GM21723 (cell line): Measurements from ENCODE around the gene ZNF70.

ENCODE experiments used
- ATAC-seq: cut with Tn5 transposase; IDR thresholded peaks from one replicate; pipeline ENCODE4 v1.9.1; 2021; ENCODE audit warnings: mild to moderate bottlenecking, moderate library complexity; ENCODE audit not compliant: unreplicated experiment

Gene ZNF70

GRCh38 chr22:23720855-23721254 lies 30.1 kb downstream of the ZNF70 start:
- ATAC-seq = no peak

DNA sequence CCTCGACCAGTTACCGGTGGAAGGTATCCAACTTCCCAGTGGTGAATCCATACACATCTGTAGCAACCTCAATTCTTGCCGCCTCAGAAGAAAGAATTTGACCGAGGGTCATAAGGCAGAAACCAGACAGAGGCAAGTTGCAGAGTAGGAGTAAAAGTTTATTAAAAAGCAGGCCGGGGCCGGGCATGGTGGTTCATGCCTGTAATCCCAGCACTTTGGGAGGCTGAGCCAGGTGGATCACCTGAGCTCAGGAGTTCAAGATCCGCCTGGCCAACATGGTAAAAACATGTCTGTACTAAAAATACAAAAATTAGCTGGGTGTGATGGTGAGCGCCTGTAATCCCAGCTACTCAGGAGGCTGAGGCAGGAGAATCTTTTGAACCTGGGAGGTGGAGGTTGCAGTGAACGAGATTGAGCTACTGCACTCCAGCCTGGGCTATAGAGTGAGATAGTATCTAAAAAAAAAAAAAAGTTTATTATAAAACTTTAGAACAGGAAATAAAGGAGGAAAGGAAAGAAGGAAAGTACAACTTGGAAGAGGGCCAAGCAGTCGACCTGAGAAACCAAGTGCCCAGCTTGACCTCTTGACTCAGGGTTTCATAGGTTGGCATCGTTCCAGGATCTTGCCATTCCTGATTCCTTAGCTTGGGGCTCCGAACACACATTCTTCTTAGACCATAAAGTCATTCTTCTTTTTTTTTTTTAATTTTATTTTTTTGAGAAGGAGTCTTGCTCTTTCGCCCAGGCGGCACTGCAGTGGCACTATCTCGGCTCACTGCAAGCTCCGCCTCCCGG lies 32.3 kb downstream of the ZNF70 start:
- ATAC-seq = no peak

DNA sequence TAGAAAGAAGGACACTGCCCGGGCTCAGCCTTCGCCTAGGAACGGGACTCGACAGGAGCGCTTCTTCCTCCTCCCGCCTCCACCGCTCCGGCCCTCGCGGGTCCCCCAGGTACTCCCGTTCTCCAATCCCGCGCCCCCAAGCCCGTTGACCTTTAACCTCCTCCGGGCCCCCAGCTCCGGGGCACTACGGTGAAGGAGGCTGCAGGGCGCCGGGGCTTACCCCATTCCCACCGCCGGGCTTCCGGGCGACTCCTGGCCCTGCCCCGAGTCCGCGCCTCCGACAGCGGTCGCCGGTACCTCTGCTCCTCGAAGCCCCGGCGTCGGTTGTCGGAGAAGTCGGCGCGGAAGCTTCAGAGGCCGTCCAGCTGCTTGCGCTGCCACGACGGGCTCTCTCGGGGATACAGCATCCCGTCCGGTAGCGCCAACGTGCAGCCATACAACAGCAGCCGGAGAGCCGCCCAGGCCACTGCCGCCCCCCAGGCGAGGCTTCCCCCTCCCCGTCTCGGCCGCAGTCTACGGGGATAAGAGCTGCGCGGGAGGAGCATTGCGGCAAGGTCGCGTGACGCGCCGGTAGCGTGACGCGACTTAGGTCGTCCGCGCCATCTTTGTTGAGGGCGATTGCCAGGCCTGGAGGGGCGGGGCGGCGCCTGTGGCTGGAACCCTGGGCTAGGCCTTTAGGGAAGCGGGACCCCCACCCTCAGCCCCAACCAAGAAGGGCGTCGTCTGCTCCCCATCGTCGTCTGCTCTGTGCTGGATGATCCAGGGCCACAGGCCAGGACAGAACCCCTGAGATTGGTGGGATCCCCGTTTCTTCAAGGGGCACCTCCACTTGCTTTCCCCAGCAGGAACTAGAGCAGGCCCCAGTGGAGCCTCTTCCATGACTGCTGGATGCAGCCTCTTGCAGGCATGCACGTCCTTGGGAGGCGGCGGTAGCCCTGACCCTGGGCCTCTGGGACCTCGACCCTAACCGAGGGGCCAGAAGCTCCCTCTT lies 33.8 kb downstream of the ZNF70 start:
- ATAC-seq = peak; percentile 83

- no peak for ATAC-seq
These were observed 35.0 kb downstream of the ZNF70 start for GRCh38 chr22:23715806-23716375.

DNA sequence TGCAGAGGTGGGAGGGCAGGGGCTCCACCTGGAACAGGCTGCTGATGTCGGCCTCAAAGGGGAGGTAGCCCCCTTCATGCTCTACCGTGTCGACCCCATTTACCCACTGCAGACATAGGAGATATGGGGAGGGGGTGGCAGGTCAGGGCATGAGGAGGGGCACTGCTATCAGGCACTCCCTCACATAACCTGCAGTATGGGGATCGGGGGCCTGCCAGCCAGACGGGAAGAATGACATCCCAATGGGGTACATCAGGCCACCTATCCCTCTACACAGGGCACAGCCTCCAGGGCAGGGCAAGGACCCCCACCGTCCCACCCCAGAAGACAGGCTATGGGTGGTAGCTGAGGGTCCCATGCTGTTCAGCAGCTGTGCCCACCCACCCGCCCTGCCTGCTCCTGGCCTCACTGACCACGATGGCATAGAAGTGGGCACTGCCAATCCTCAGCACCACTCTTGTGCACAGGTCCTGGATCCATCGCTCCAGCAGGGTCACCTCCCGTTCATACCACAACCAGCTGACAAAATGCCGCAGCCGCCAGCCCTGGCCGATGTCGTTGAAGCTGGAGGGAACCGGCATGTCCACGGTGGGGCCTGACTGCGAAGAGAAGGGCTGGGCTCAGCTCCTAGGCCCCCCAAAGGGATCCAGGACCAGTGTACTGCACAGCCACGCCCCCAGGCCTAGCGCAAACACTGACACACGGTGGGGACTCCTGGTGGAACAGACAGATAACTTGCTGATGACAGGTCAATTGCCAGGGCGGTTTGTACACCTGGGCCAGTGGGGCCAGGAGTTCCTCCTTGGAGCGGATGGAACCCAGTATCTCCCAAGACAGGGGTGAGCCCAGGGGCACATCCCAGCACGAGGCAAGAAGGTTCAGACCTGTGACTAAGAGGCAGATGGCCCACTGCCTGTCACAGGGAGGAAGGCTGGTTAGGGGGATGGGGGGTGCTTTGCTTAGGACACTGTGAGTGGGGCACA lies 36.0 kb downstream of the ZNF70 start:
- ATAC-seq = no peak

DNA sequence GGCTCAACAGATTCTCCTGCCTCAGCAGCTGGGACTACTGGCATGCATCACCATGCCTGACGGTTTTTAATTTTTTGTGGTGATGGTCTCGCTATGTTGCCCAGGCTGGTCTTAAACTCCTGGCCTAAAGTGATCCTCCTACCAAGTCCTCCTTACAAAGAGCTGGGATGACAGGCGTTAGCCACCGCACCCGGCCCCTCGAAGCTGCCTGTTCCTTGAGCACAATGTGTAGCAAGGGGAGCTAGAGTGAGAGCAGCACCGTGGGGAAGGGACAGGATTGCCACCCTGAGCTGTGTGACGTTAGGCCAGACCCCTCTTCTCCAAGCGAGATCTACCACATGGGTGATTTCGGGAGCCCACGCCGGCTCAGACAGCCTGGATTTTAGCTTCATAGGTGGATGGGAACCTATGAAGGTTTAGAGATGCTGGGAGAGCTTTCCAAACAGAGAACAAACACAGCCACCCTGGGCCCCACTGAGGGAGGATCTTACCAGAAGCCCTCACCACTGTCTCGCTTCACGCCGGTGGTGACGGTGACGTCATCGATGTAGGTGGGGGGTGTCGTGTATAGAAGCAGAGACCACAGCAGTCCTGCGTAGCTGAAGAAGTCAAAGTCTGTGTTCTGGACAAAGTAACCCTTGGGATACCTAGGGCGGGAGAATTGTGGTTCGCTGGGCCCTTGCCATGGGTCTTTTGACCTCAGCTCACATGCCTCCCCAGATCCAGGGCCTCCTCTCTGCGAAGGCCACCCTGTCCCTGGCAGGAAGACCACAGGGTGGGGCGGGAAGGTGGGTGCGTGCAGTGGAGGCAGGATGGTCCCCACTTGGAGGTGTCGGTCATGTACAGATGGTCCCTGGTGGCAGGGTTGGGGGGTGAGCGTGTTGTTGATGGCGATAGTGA lies 37.0 kb downstream of the ZNF70 start:
- ATAC-seq = no peak

DNA sequence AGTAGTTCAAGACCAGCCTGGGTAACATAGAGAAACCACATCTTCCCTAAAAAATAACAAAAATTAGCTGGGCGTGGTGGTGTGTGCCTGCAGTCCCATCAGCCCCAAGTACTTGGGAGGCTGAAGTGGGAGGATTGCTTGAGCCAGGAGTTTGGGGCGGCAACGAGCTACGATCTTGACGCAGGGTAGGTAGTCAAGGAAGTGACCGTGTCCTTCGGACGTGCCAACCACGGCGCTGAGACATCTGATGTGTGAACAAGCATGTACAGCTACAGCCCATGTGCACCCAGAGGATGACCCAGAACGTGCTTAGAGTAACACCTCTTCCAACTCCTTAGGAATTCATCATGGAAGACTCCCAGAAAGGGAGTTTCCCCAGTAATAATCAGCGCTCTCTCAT lies 38.7 kb downstream of the ZNF70 start:
- no peak for ATAC-seq

DNA sequence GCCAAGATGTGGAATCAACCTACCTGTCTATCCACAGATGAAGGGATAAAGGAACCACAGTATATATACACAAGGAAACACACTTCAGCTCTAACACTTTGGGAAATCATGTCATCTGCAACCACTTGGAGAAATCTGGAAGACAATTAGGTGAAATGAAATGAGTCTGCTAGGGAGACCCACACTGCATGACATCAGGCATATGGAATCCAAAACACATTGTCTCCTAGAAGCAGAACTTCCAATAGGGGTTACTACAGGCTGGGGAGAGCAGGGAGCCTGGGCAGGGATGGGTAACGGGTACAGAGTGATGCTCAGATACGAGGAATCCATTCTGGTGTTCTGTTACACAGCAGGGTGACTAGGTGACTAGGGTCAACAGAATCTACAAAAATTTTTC lies 41.8 kb downstream of the ZNF70 start:
- no peak for ATAC-seq

DNA sequence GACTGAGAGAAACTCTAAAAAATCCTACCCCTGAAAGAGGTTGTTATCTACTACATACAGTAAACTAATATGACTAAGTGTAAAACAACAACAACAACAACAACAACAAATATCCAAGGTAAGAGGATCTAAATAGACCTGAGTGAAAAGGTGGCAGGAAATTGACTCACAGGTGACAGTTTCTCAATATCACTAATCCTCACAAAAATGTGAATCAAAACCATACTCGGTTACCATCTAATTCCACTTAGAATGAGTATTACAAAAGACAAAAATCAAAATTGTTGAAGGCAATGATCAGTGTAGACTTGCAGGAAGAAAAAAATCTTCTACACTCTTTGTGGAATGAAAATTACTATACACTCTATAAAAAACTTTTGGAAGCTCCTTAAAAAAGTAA lies 42.6 kb downstream of the ZNF70 start:
- no peak for ATAC-seq

DNA sequence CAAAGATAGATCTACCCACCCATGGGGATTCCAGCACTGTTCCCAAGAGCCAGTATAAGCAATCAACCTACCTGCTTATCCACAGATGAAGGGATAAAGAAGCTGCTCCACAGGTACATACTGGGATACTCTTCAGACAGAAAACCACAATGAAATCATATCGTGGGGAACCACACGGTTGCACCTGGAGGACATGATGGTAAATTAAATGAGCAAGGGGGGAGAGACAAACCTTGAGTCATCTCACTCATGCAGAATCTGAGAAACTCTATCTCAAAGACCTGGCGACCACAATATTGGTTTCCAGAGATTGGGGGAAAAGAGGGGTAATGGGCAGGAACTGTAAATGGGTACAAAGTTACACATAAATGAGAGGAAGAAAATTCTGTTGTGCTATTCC lies 45.6 kb downstream of the ZNF70 start:
- no peak for ATAC-seq

DNA sequence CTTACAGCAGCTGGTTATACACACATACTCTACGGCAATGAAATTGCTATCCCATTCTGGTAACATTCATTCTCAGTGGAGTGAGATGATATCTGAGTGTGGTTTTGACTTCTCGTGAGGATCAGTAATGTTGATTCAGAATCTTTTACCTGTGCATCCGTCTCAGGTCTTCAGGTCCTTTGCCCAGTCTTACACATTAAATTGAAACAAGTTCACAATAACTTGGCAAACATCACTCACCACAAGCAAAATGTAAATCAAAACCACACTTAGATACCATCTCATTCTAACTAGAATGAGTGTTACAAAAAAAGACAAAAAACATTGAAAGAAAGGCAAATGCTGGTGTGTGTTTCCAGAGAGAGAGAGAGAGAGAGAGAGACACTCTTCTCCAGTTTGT lies 46.1 kb downstream of the ZNF70 start:
- ATAC-seq = no peak

DNA sequence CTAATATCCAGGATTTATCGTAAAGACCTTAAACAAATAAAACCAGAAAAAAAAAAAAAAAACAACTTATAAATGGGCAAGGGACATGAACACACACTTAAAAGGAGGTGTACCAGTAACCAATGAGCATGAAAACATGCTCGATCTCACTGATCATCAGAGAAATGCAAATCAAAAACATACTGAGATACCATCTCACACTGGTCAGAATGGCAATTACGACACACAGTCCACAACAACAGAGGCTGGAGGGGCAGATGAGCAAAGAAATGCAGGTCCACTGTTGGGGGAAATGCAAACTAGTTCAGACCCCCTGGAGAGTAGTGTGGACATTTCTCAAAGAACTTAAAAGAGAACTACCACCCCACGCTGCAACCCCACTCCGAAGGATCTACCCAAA lies 46.9 kb downstream of the ZNF70 start:
- no peak for ATAC-seq

GRCh38 chr22:23700706-23701105 lies 50.2 kb downstream of the ZNF70 start:
- ATAC-seq = no peak

GRCh38 chr22:23698673-23699235 lies 52.2 kb downstream of the ZNF70 start:
- no peak for ATAC-seq

- ATAC-seq = no peak
These were observed 52.8 kb downstream of the ZNF70 start for GRCh38 chr22:23698094-23698493.

- no peak for ATAC-seq
These were observed 53.6 kb downstream of the ZNF70 start for GRCh38 chr22:23697031-23697970.

- ATAC-seq = peak; percentile 91
These were observed 54.5 kb downstream of the ZNF70 start for GRCh38 chr22:23696326-23696851.
